CD4-positive, alpha-beta T cell (primary cell): ENCODE results near the gene LGR6. TPM values are rescaled to one million over a fixed set of nuclear protein-coding genes. Genes with fewer than 3 reads are reported as not detected.
A peak's percentile ranks its signal among the peaks of the same experiment; 100 is the strongest.

Source experiments
- ATAC-seq: fragments of 200-7000 bp; cut with Tn5 transposase; one replicate; pipeline ENCODE4 v1.10.0; 2022; ENCODE audit warnings: mild to moderate bottlenecking; ENCODE audit not compliant: poor library complexity
- CTCF ChIA-PET: fragments of 350-600 bp; sonication (Branson Sonifier 250); formaldehyde crosslinking; loops from one replicate; lab custom pipeline; 2021; ENCODE audit warnings: antibody characterized with exemption, inconsistent platforms; lab: Charles Lee
- POLR2A ChIA-PET: fragments of 350-600 bp; sonication (Branson Sonifier 250); formaldehyde crosslinking; loops from one replicate; lab custom pipeline; 2021; ENCODE audit warnings: antibody characterized with exemption, inconsistent platforms; lab: Charles Lee
- DNase-seq, 14 experiments: peaks; one replicate each; pipeline ENCODE4 v3.0.0-alpha.2; 2013 to 2020; ENCODE audit warnings: mixed read lengths in 2 of 14
- H3K27ac ChIP-seq, 2 donors: one replicate each; pipeline versions ENCODE4 v1.5.1 to v1.7.0; 2013; ENCODE audit warnings: low read length in 2 of 2, low read depth in 1 of 2, mild to moderate bottlenecking in 1 of 2
- H3K27me3 ChIP-seq, 2 experiments: 1 replicate in 1 of 2; 2 replicates in 1 of 2; pipeline versions ENCODE4 v1.6.1 to v1.7.0; 2013; ENCODE audit warnings: low read length in 2 of 2, control low read depth in 1 of 2, mild to moderate bottlenecking in 1 of 2, moderate library complexity in 1 of 2; ENCODE audit not compliant: insufficient read depth in 2 of 2, control insufficient read depth in 1 of 2
- H3K36me3 ChIP-seq: one replicate; pipeline ENCODE4 v1.6.1; 2013; ENCODE audit warnings: low read length, control low read depth; ENCODE audit not compliant: insufficient read depth
- H3K4me1 ChIP-seq: one replicate; pipeline ENCODE4 v1.6.1; 2013; ENCODE audit warnings: low read length, control low read depth; ENCODE audit not compliant: insufficient read depth
- H3K4me3 ChIP-seq: one replicate; pipeline ENCODE4 v1.5.1; 2013; ENCODE audit warnings: mild to moderate bottlenecking, low read length, moderate library complexity
- H3K9me3 ChIP-seq, 2 experiments: 1 replicate in 1 of 2; 2 replicates in 1 of 2; pipeline versions ENCODE4 v1.6.1 to v1.7.0; 2013; ENCODE audit warnings: low read length in 2 of 2, mild to moderate bottlenecking in 2 of 2, control low read depth in 1 of 2, moderate library complexity in 1 of 2; ENCODE audit not compliant: control insufficient read depth in 1 of 2, insufficient read depth in 1 of 2
- H3K27ac Mint-ChIP-seq: one replicate; pipeline ENCODE4 v1.8.0; 2020; ENCODE audit warnings: mixed read lengths
- H3K27me3 Mint-ChIP-seq: one replicate; pipeline ENCODE4 v1.8.0; 2021; ENCODE audit warnings: mixed read lengths
- H3K36me3 Mint-ChIP-seq: one replicate; pipeline ENCODE4 v1.8.0; 2021; ENCODE audit warnings: low read depth, mixed read lengths
- H3K4me1 Mint-ChIP-seq: one replicate; pipeline ENCODE4 v1.8.0; 2021; ENCODE audit warnings: low read depth, mixed read lengths
- H3K4me3 Mint-ChIP-seq: one replicate; pipeline ENCODE4 v1.8.0; 2020; ENCODE audit warnings: mild to moderate bottlenecking, mixed read lengths
- H3K9me3 Mint-ChIP-seq: one replicate; pipeline ENCODE4 v1.8.0; 2020; ENCODE audit warnings: mixed read lengths
- intact Hi-C, 2 experiments: fragments of 100-400 bp; cut with DNase I in 1 of 2; cut with micrococcal nuclease in 1 of 2; formaldehyde crosslinking; loops; one replicate each; pipeline versions ENCODE4 v1.15.1 to v1.9.0; 2023 to 2025; cut with DNase I, micrococcal nuclease
- total RNA-seq, 174 experiments: library from RNA in 2 of 174; stranded (reverse) in 2 of 174; gene quantifications; one replicate each; pipeline ENCODE4 v1.2.3 and lab custom pipeline; 2021 to 2026
- TF ChIP-seq, protein P1 (sequence below): fragments of 200-600 bp; IDR thresholded peaks from one replicate; pipeline ENCODE4 v1.8.0; 2022; ENCODE audit warnings: antibody characterized with exemption, mild to moderate bottlenecking

The LGR6 gene
- total RNA-seq, 2 experiments from 2014 or later = 0.19 to 0.45 TPM

DNA sequence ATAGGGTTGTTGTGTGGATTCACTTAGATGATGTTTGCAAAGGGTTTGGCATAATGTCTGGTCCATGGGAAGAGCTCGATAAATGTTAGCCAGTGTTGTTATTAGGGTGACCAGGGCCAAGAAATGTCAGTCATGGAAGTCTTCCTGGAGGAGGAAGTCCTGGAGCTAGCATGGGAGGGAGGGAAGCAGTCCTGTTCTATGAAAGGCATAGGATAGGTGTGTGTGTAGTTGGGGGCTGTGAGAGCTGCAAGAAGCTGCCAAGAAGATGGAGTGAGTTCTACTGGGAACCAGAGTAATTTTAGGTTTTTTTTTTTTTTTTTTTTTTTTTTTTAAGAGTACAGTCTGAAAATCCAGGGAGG lies 4.7 kb downstream of the LGR6 start:
- ChIA-PET CTCF (interaction anchor here (0.7 kb wide), 1 partner anchor 64 kb away, joined by 3 read pairs; no protein-coding TSS in a partner anchor), POLR2A (interaction anchor here (0.6 kb wide), 1 partner anchor 13 kb away, joined by 3 read pairs; no protein-coding TSS in a partner anchor)
- Histone ChIP-seq H3K4me3 (no peak overlapping the region), H3K36me3 (no peaks in the 10 kb centered on the region), H3K27ac (no peak overlapping the region), H3K9me3 (no peaks in the 10 kb centered on the region), H3K27me3 (peaks cover 10 to 15% of the 10 kb centered on the region in 2 experiments), H3K4me1 (peaks cover 42% of the 10 kb centered on the region)
- TF ChIP-seq, protein P1, sequence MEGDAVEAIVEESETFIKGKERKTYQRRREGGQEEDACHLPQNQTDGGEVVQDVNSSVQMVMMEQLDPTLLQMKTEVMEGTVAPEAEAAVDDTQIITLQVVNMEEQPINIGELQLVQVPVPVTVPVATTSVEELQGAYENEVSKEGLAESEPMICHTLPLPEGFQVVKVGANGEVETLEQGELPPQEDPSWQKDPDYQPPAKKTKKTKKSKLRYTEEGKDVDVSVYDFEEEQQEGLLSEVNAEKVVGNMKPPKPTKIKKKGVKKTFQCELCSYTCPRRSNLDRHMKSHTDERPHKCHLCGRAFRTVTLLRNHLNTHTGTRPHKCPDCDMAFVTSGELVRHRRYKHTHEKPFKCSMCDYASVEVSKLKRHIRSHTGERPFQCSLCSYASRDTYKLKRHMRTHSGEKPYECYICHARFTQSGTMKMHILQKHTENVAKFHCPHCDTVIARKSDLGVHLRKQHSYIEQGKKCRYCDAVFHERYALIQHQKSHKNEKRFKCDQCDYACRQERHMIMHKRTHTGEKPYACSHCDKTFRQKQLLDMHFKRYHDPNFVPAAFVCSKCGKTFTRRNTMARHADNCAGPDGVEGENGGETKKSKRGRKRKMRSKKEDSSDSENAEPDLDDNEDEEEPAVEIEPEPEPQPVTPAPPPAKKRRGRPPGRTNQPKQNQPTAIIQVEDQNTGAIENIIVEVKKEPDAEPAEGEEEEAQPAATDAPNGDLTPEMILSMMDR = no peak
- Mint-ChIP-seq H3K9me3 (no peaks in the 10 kb centered on the region), H3K4me3 (no peak overlapping the region), H3K36me3 (no peaks in the 10 kb centered on the region), H3K4me1 (peaks cover 36% of the 10 kb centered on the region), H3K27me3 (peaks cover 29% of the 10 kb centered on the region), H3K27ac (no peak overlapping the region)
- no peak for DNase-seq
- no peak for ATAC-seq
- intact Hi-C loops = no loop called here

DNA sequence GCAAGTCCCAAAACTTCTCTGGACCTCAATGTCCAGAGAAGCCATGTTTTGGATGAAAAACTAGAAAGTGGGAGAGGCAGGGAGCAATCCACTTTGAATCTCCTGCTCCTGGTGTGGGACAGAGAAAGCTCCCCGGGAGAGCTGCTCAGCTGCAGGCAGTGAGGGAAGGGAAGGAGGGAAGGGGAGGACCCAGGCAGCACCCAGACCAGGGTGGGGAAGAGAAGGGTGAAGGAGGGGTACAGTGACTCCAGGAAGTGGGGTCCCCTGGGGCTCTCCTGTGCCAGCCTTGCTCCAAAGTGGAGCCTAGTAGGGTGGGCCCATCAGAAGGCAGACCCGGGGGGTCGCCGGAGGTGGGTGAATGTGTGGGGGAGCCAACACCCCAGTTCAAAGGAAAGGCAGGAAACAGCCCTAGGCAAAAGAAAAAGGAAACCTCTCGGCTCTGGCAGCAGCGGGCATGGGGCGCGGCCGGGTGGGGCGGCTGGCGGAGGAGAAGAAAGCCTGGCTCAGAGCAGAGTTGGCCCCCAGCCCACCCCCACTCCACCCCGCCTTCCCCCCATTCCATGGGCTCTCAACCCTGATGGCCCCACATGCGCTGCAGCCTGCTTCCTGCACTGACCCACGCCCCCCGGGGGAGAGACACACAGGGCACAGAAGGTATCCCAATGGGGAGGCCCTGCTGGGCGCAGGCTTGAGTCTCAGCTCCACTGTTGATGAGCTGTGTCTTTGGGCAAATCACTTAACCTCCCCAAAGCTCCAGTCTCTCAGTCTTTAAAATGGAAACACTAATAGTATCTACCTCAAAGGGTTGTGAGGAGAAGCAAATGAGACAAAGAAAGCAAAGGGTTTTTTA lies 5.7 kb downstream of the LGR6 start:
- Histone ChIP-seq H3K9me3 (no peaks in the 10 kb centered on the region), H3K4me1 (peaks cover 38% of the 10 kb centered on the region), H3K36me3 (no peaks in the 10 kb centered on the region), H3K4me3 (no peak overlapping the region), H3K27me3 (peaks cover 4 to 8% of the 10 kb centered on the region in 2 experiments), H3K27ac (no peak overlapping the region)
- H3K27ac Mint-ChIP-seq = no peak overlapping the region
- H3K36me3 Mint-ChIP-seq = no peaks in the 10 kb centered on the region
- ChIA-PET POLR2A (no interaction called here), CTCF (interaction anchor here (1.2 kb wide), 1 partner anchor 11 kb away, joined by 3 read pairs; no protein-coding TSS in a partner anchor)
- H3K9me3 Mint-ChIP-seq = no peaks in the 10 kb centered on the region
- TF ChIP-seq, protein P1 = no peak
- intact Hi-C loops = no loop called here
- peaks cover 33% of the 10 kb centered on the region for H3K4me1 Mint-ChIP-seq
- H3K4me3 Mint-ChIP-seq = no peak overlapping the region
- ATAC-seq (peak; percentile 12), DNase-seq (peak in 1 of 14 experiments; percentile 42)
- H3K27me3 Mint-ChIP-seq = peaks cover 23% of the 10 kb centered on the region

DNA sequence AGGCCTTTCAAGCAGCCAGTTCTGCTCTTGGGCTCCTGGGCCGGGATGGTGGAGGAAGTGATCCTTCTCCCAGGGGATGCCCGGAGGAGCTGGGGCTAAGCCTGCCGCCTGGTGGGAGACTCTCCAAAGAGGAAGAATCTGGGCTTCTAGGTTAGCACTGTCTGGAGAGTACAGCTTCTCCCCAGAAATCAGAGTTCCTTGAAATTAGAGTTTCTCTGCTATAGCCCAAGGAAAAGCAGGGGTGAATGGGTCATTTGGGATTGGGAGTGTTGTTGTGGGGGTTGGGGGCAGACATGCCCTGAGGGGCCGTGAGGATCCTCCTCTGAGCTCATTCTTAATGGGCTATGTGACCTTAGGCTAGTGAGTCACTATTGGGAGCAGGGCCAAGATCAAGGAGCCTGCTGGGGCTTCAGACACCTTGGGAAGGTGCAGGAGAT lies 6.5 kb downstream of the LGR6 start:
- H3K27me3 ChIP-seq = peaks cover 2 to 3% of the 10 kb centered on the region in 2 experiments
- Mint-ChIP-seq H3K36me3 (no peaks in the 10 kb centered on the region), H3K27me3 (peaks cover 15% of the 10 kb centered on the region), H3K4me3 (no peak overlapping the region), H3K27ac (no peak overlapping the region), H3K4me1 (peaks cover 33% of the 10 kb centered on the region), H3K9me3 (no peaks in the 10 kb centered on the region)
- POLR2A ChIA-PET = no interaction called here
- TF ChIP-seq, protein P1 = no peak
- CTCF ChIA-PET = interaction anchor here (0.6 to 1.2 kb wide), 2 partner anchors 11 to 201 kb away, joined by 3 read pairs; no protein-coding TSS in a partner anchor
- H3K36me3 ChIP-seq = no peaks in the 10 kb centered on the region
- no peaks in the 10 kb centered on the region for H3K9me3 ChIP-seq
- no peak overlapping the region for H3K27ac ChIP-seq
- H3K4me3 ChIP-seq = no peak overlapping the region
- ATAC-seq (no peak), DNase-seq (no peak)
- intact Hi-C loops = no loop called here
- peaks cover 38% of the 10 kb centered on the region for H3K4me1 ChIP-seq
